HCT116 (cell line): ENCODE measurements around the gene WWOX. TPM values are rescaled to one million over a fixed set of nuclear protein-coding genes. Genes with fewer than 3 reads are reported as not detected.

ENCODE experiments used
- ATAC-seq: fragments of 200-7000 bp; cut with Tn5 transposase; 2 replicates; pipeline ENCODE4 v1.9.1; 2020; ENCODE audit warnings: mild to moderate bottlenecking, moderate library complexity
- BruUV-seq: library from RNA; stranded (reverse); fragments of 400-500 nt; replicated peaks from 2 replicates; lab custom pipeline; 2021; lab: Mats Ljungman, UMichigan
- CTCF ChIA-PET: fragments of 300-600 bp; sonication (Branson Sonifier 250); formaldehyde crosslinking; loops from one replicate; lab custom pipeline; 2021; ENCODE audit warnings: antibody characterized with exemption; lab: Charles Lee
- POLR2A ChIA-PET: fragments of 300-600, 350-600 bp; sonication (Branson Sonifier 250); formaldehyde crosslinking; loops from one replicate; lab custom pipeline; 2021; ENCODE audit warnings: antibody characterized with exemption; lab: Charles Lee
- RAD21 ChIA-PET, 2 experiments: fragments of 300-600 bp; sonication (Branson Sonifier 250); formaldehyde crosslinking; loops; one replicate each; lab custom pipeline; 2023; ENCODE audit warnings: low total read pairs in 2 of 2; ENCODE audit not compliant: uncharacterized antibody in 2 of 2, unreplicated experiment in 2 of 2, low non-redundant PET in 1 of 2; lab: Charles Lee
- DNase-seq: peaks from one replicate; pipeline ENCODE4 v3.0.0-alpha.2; 2010; ENCODE audit warnings: low read depth, low spot score
- H2AFZ ChIP-seq: fragments of 200-600 bp; shearing (Covaris generic), sonication (generic); 2 replicates; pipeline ENCODE4 v1.6.1; 2017; ENCODE audit warnings: low read depth, mixed run types, mixed read lengths, antibody characterized with exemption, low read length; ENCODE audit not compliant: poor library complexity, severe bottlenecking
- H3K27ac ChIP-seq: 2 replicates; pipeline ENCODE4 v1.5.1; 2012; ENCODE audit warnings: low read depth, low read length
- H3K27me3 ChIP-seq: fragments of 200-600 bp; sonication (generic); 2 replicates; pipeline ENCODE4 v1.6.1; 2016; ENCODE audit warnings: mixed run types, low read length, mixed read lengths; ENCODE audit not compliant: insufficient read depth
- H3K36me3 ChIP-seq, 2 experiments: fragments of 200-500 bp in 1 of 2; fragments of 200-600 bp in 1 of 2; sonication (Bioruptor generic) in 1 of 2; sonication (generic) in 1 of 2; 2 replicates each; pipeline versions ENCODE4 v1.5.1 to v1.6.1; 2014 to 2016; ENCODE audit warnings: low read length in 2 of 2, inconsistent platforms in 1 of 2, mixed read lengths in 1 of 2, mixed run types in 1 of 2; ENCODE audit not compliant: insufficient read depth in 2 of 2, control insufficient read depth in 1 of 2
- H3K4me1 ChIP-seq, 2 experiments: fragments of 200-600 bp in 1 of 2; sonication (generic) in 1 of 2; 2 replicates each; pipeline versions ENCODE4 v1.5.1 to v1.6.1; 2012 to 2017; ENCODE audit warnings: low read length in 2 of 2, inconsistent platforms in 1 of 2, mild to moderate bottlenecking in 1 of 2, mixed read lengths in 1 of 2, mixed run types in 1 of 2, moderate library complexity in 1 of 2; ENCODE audit not compliant: insufficient read depth in 2 of 2, control insufficient read depth in 1 of 2
- H3K4me2 ChIP-seq: fragments of 200-600 bp; sonication (generic); 2 replicates; pipeline ENCODE4 v1.6.1; 2017; ENCODE audit warnings: mixed run types, low read length, mixed read lengths
- H3K4me3 ChIP-seq, 2 experiments: fragments of 200-600 bp in 1 of 2; sonication (generic) in 1 of 2; replicated peaks in 1 of 2; 2 replicates each; pipeline ENCODE4 v1.5.1; 2011 to 2016; ENCODE audit warnings: low read length in 2 of 2, control low read depth in 1 of 2, low read depth in 1 of 2, mild to moderate bottlenecking in 1 of 2, mixed read lengths in 1 of 2, mixed run types in 1 of 2
- H3K79me2 ChIP-seq: fragments of 200-600 bp; sonication (generic); 2 replicates; pipeline ENCODE4 v1.6.1; 2017; ENCODE audit warnings: mild to moderate bottlenecking, mixed run types, low read length, moderate library complexity, mixed read lengths; ENCODE audit not compliant: insufficient read depth
- H3K9ac ChIP-seq: fragments of 200-600 bp; sonication (generic); 2 replicates; pipeline ENCODE4 v1.6.1; 2016; ENCODE audit warnings: low read length, mixed read lengths
- H3K9me2 ChIP-seq: fragments of 200-600 bp; sonication (generic), shearing (Covaris generic); 2 replicates; pipeline ENCODE4 v1.6.1; 2017; ENCODE audit warnings: mixed run types, mild to moderate bottlenecking, moderate library complexity; ENCODE audit not compliant: insufficient read depth
- H3K9me3 ChIP-seq, 2 experiments: fragments of 200-500 bp in 1 of 2; fragments of 200-600 bp in 1 of 2; sonication (Bioruptor generic) in 1 of 2; sonication (generic) in 1 of 2; 2 replicates each; pipeline ENCODE4 v1.6.1; 2014 to 2017; ENCODE audit warnings: low read length in 2 of 2, mixed read lengths in 2 of 2, inconsistent platforms in 1 of 2, low read depth in 1 of 2, mild to moderate bottlenecking in 1 of 2, mixed run types in 1 of 2, moderate library complexity in 1 of 2; ENCODE audit not compliant: control insufficient read depth in 1 of 2, insufficient read depth in 1 of 2
- H4K20me1 ChIP-seq: fragments of 200-600 bp; sonication (generic), shearing (Covaris generic); 2 replicates; pipeline ENCODE4 v1.6.1; 2017; ENCODE audit warnings: mixed run types, mild to moderate bottlenecking, moderate library complexity; ENCODE audit not compliant: insufficient read depth
- ATF3 ChIP-seq: IDR thresholded peaks from 2 replicates; pipeline ENCODE4 v1.6.1; 2012
- CBX3 ChIP-seq: IDR thresholded peaks from 2 replicates; pipeline ENCODE4 v1.6.1; 2012; ENCODE audit warnings: low read depth
- CEBPB ChIP-seq: IDR thresholded peaks from 2 replicates; pipeline ENCODE4 v1.6.1; 2012; ENCODE audit warnings: low read depth
- CTCF ChIP-seq, 3 experiments: fragments of 200-600 bp in 1 of 3; sonication (generic) in 1 of 3; IDR thresholded peaks in 2 of 3; conservative IDR thresholded peaks in 1 of 3; 2 replicates each; pipeline ENCODE4 v1.5.1; 2012 to 2017; ENCODE audit warnings: low read depth in 2 of 3, low read length in 2 of 3, antibody characterized with exemption in 1 of 3, borderline replicate concordance in 1 of 3, control low read depth in 1 of 3, mild to moderate bottlenecking in 1 of 3, mixed read lengths in 1 of 3, mixed run types in 1 of 3, moderate library complexity in 1 of 3; ENCODE audit not compliant: insufficient read depth in 1 of 3
- EGR1 ChIP-seq: IDR thresholded peaks from 2 replicates; pipeline ENCODE4 v1.6.1; 2012; ENCODE audit warnings: low read depth
- EZH2 ChIP-seq: fragments of 200-600 bp; sonication (generic); IDR thresholded peaks from 2 replicates; pipeline ENCODE4 v1.6.1; 2017; ENCODE audit warnings: antibody characterized with exemption, mixed run types
- EZH2phosphoT487 ChIP-seq: fragments of 200-600 bp; IDR thresholded peaks from 2 replicates; pipeline ENCODE4 v1.6.1; 2018; ENCODE audit warnings: antibody characterized with exemption, borderline replicate concordance
- JUND ChIP-seq: IDR thresholded peaks from 2 replicates; pipeline ENCODE4 v1.6.1; 2012
- MAX ChIP-seq: IDR thresholded peaks from 2 replicates; pipeline ENCODE4 v1.6.1; 2012
- REST ChIP-seq: IDR thresholded peaks from 2 replicates; pipeline ENCODE4 v1.6.1; 2012; ENCODE audit warnings: low read depth
- SIN3A ChIP-seq: IDR thresholded peaks from 2 replicates; pipeline ENCODE4 v1.6.1; 2012; ENCODE audit warnings: low read depth
- SP1 ChIP-seq: IDR thresholded peaks from 2 replicates; pipeline ENCODE4 v1.6.1; 2012; ENCODE audit warnings: low read depth
- SRF ChIP-seq: IDR thresholded peaks from 2 replicates; pipeline ENCODE4 v1.6.1; 2012; ENCODE audit warnings: low read depth
- TCF7L2 ChIP-seq: IDR thresholded peaks from 2 replicates; pipeline ENCODE4 v1.7.0; 2011; ENCODE audit warnings: borderline replicate concordance, inconsistent platforms; ENCODE audit not compliant: insufficient read depth, insufficient read length; ENCODE audit errors: extremely low read depth
- YY1 ChIP-seq: IDR thresholded peaks from 2 replicates; pipeline ENCODE4 v1.6.1; 2011; ENCODE audit warnings: low read length, low read depth, moderate library complexity, mild to moderate bottlenecking; ENCODE audit not compliant: insufficient replicate concordance; ENCODE audit errors: extremely low read depth
- ZNF274 ChIP-seq: fragments of 200-500 bp; sonication (Bioruptor generic); IDR thresholded peaks from 2 replicates; pipeline ENCODE4 v1.6.1; 2014; ENCODE audit warnings: mild to moderate bottlenecking, low read depth, low read length, inconsistent platforms
- intact Hi-C: fragments of 100-400 bp; cut with micrococcal nuclease; formaldehyde crosslinking; loops from 2 replicates; pipeline ENCODE4 v1.10.0; 2022
- total RNA-seq: library from RNA; stranded (reverse); gene quantifications from one replicate; pipeline ENCODE4 v1.2.1, GENCODE V29; 2021; ENCODE audit not compliant: unreplicated experiment

The WWOX gene
- total RNA-seq, 1 experiment from 2014 or later: 13.7 TPM

GRCh38 chr16:78773291-78773702 lies 673.8 kb downstream of the WWOX start:
- Histone ChIP-seq H3K4me1 (no peaks in the 10 kb centered on the region), H3K27ac (no peak overlapping the region), H3K9me2 (no peaks in the 10 kb centered on the region), H3K9ac (no peak overlapping the region), H4K20me1 (no peaks in the 10 kb centered on the region), H3K36me3 (no peaks in the 10 kb centered on the region), H3K79me2 (no peaks in the 10 kb centered on the region), H3K9me3 (peaks cover 0 to 7% of the 10 kb centered on the region in 2 experiments; a peak in 2 of 4 replicates), H3K4me3 (no peak overlapping the region), H3K4me2 (no peak overlapping the region), H2AFZ (no peak overlapping the region), H3K27me3 (no peaks in the 10 kb centered on the region)
- ATAC-seq (no peak), DNase-seq (no peak)
- TF ChIP-seq SIN3A (no peak), ATF3 (no peak), SRF (no peak), CTCF (IDR thresholded peaks at IDR 0.05 in 2 of 3, conservative IDR thresholded peaks at IDR 0.05 in 1 of 3; ENCODE audit: borderline replicate concordance in 1 of 3, insufficient read depth in 1 of 3, low read depth in 2 of 3, low read length in 2 of 3) (no peak), EZH2 (no peak), MAX (no peak), CEBPB (no peak), ZNF274 (no peak), EGR1 (no peak), YY1 (no peak), EZH2phosphoT487 (no peak), REST (no peak), SP1 (no peak), TCF7L2 (no peak), CBX3 (no peak), JUND (no peak)
- CTCF ChIA-PET: no interaction called here
- no TSS peak for BruUV-seq
- POLR2A ChIA-PET: no interaction called here
- intact Hi-C loops: no loop called here
- RAD21 ChIA-PET: no interaction called here
